NCI-H187 treated with DMSO at 0.1 percent for 48 hours (cell line): ENCODE results near the gene IQSEC1.

ENCODE experiments used
- DNase-seq: peaks from one replicate; lab custom pipeline; 2025; lab: John Stamatoyannopoulos, UW

IQSEC1 gene

DNA sequence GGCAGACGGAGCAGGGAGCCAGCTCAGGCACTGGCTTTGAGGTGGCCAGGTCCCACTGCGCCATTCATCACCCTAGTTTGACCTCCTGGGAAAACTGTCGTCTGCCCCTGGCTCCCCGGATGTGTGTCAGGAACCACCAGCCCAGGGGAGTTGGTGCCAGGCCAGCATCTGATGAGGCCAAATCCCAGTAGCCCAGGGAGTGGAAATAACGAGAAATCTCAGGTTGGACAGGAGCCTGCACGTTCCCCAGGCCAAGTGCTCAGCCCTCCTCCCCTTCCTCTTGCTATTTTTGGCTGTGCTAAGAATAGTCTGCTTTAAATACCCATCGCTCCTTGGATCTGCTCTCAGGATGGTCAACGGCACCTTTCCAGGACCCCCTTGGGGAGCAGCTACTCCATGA, 138.8 kb downstream of the IQSEC1 start:
- no peak for DNase-seq

GRCh38 chr3:12933901-12934300, 139.3 kb downstream of the IQSEC1 start:
- no peak for DNase-seq

- DNase-seq = no peak
Measured at GRCh38 chr3:12932754-12933153, 140.5 kb downstream of the IQSEC1 start.

GRCh38 chr3:12932347-12932746, 140.9 kb downstream of the IQSEC1 start:
- DNase-seq = no peak

- DNase-seq = no peak
Measured at GRCh38 chr3:12931273-12931905, 141.8 kb downstream of the IQSEC1 start.

GRCh38 chr3:12929801-12930200, 143.4 kb downstream of the IQSEC1 start:
- DNase-seq = no peak

GRCh38 chr3:12926660-12927059, 146.6 kb downstream of the IQSEC1 start:
- DNase-seq = no peak

DNA sequence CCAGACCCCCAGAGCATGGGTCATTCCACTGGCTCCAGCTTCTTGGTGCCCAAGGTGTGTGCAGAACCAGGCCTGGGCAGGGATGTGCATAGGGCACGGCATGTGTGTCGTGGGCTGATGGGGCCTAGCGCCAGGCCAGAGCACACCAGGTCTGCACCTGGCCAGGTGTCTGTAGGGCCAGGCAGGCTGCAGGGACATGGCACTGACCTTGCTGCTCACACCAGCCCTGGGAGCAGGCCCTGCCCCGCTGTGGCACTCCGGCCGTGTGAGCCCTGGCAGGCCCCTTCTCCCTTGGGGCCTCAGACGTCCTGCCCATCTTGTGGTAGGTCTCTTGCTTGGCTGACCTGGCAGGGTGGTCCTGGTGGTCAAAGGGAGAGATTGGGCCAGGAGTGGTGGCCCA, 147.6 kb downstream of the IQSEC1 start:
- DNase-seq = no peak

DNA sequence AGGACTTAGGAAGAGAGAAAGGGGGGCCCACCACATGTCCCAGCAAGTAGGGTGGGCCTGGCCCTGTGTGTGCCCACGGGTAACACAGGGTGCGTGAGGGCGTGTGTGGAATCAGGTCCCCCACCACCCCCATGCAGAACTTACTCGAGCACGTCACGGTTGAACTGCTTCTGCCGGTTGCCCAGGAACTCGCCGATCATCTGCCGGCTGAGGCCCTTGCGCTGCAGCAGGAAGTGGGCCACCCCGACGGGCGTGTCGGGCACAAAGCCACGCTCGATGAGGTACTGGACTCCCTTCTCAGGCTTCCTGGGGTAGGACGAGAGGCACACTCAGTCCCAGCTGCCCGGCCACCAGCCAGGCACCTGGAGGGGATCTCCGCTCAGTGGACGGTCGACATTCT, 148.8 kb downstream of the IQSEC1 start:
- DNase-seq = no peak

DNA sequence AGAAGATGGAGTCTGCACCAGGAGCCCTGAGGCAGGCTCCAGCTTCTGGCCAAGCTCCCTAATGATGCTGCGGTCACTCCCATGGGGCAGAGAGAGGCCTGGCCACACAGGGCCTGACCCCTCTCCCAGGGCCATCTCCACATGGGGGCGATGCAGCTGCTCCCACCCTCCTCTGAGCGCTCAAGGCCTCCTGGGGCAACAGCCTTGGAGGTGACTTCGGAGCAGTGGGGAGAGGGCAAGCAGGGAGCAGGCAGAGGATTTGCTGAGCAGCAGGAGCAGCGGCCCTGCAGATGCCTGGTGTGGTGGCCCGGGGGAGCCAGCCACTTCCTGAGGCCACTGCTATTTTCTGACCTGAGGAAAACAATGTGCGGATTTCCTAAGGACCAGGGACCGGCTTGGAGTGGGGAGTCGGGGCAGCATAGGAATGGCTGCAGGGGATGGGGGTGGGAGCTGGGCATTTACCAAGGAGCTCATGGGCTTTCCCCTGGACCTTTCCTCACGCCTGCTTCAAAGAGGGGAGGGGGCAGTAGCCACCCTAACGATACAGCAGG, 150.3 kb downstream of the IQSEC1 start:
- DNase-seq = no peak

GRCh38 chr3:12922306-12922705, 150.9 kb downstream of the IQSEC1 start:
- no peak for DNase-seq

DNA sequence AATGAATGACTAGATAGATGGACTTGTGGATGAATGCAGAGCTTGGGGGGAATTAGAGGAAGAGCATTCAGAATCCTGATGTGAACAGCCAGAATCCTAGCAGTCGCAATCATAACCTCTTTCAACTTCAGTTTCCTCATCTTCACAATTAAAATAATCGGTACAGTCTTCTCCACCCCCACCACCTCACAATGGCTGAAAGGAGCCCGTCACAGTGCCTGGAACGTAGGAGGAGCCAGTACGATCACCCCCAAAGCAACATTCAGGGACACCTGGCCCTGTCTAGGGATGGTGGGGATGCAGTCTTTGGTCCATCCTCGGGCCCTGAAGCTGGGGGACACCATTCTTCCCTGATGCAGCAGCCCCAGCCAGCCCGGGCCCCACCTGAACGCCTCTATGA, 151.5 kb downstream of the IQSEC1 start:
- DNase-seq = no peak

GRCh38 chr3:12920967-12921366, 152.3 kb downstream of the IQSEC1 start:
- no peak for DNase-seq

DNA sequence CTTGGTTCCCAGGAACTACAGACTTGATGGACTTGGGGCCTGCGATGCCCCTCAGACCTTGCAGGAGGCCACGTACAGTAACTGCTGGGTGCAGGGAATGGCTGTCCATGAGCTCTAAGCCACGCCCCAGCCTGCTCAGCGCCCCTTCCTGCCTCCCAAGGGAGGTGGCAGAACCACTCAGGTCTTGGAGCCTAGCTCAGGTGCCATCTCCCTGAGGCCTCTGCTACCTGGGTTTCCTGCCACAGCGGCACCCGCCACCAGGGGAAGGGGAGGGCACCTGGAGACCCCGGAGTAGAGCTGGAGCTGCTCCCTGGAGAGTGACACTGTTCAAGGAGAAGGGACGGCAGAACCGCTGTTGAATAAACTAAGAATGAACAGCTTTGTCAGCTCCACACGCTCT, 154.0 kb downstream of the IQSEC1 start:
- no peak for DNase-seq

DNA sequence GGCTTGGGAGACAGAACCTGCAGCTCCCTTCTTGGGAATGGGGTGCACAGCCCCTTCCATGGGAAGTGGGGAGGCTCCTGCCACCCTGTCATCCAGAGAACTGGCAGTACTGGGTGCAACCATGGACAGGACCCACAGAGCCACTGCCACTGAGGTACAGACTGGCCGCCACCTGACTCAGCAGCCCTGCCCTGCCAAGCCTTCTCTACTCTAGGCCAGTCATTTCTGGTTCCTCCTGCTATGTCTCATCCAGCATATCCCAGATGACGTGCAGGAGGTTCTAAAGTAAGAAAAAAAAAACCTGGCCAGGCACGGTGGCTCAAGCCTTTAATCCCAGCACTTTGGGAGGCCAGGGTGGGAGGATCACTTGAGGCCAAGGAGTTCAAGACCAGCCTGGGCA, 155.0 kb downstream of the IQSEC1 start:
- no peak for DNase-seq

DNA sequence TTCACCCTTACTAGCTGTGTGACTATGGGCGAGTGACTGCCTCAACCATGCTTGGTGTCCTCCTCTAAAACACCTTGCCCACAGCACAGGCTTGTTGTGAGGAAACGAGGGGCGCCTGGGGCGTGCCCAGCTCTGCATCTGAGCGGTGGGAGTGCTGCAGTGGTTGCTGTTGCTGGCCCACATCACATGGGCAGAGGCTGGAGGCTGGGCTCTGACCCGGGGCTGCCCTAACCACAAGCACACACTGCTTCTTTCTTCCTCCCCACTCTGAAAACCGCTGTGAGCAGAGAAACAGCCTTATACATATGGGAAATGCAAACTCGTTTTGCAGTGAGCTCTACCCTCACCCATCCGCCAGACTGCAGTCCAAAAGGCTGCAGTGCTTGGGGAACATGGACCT, 157.1 kb downstream of the IQSEC1 start:
- DNase-seq = no peak

GRCh38 chr3:12914088-12914487, 159.1 kb downstream of the IQSEC1 start:
- no peak for DNase-seq

DNA sequence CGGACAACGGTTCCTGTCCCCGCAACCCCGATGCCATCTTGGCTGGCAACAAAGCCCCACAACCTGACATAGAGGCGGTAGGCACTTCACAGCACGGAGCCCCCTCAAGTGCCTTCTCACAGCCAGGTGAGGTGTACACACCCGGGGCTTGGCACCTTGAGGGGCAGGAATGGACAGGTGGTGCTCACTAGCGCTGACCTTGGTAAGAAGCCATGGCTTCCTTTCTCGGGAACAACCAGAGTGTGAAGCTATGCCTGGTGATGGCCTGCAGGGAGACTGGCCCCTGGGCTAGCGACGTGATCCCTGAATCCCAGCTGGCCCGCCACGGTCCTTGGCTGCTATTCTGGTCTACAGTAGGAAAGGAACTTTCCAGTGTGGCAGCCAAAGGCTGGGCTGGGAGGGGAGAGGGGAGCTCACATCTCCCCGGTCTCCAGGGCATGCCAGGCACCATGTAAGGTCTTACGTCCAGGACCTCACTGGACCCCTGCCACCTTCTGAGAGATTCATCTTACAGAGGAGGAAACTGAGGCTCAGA, 161.3 kb downstream of the IQSEC1 start:
- DNase-seq = no peak

DNA sequence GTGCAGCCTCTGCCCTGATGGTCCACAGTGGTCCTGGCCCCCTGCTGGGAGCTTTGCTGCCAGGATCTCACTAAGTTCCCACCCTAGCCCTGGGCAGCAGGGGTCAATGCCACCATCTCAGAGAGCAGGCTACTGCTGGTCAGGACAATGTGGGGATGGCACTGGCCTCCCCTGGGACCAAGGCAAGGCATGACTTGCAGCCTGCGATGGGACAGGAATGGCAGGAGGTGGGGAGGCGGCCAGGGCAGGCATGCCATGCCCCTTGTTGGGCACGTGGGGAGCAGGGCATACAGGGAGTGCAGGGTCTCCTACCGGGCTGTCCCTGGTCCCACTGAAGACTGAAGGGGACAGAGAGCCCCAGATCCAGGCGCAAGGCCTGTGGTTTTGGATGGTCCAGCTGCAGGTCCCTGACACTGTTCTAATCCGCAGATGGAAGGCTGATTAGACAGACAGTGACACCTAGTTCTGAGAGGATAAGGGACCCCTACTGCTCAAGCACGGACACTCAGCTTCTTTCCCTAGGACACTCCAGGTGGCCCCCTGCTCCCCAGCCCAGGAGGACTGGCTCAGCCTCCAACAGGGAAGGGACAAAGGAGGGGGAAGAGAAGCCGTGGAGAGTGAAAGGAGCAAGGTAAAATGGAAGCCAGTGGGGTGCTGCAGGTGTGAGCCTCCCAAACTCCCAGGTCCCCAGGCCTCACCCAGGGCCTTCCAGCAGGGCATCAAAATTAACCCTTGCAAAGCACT, 162.7 kb downstream of the IQSEC1 start:
- no peak for DNase-seq

DNA sequence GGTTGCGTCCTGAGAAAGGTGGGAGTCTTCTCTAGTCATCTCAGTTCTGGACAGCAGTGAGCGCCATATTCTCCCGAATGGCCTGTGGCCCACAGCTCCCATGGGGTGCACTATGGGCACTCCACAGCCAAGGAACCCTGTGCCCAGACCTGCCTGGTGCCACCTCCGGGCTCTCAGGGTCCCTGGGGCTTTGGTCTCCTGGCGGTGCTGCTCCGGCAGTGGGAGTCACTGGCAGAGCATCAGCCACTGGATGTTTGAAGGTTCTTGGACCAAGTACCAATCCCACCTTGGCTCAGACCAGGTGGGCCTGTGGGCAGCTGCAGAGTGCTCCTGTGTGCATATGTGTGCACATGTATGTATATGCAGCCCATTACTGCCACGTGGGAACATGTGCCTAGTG, 163.5 kb downstream of the IQSEC1 start:
- DNase-seq = no peak

GRCh38 chr3:12908859-12909258, 164.4 kb downstream of the IQSEC1 start:
- DNase-seq = no peak

DNA sequence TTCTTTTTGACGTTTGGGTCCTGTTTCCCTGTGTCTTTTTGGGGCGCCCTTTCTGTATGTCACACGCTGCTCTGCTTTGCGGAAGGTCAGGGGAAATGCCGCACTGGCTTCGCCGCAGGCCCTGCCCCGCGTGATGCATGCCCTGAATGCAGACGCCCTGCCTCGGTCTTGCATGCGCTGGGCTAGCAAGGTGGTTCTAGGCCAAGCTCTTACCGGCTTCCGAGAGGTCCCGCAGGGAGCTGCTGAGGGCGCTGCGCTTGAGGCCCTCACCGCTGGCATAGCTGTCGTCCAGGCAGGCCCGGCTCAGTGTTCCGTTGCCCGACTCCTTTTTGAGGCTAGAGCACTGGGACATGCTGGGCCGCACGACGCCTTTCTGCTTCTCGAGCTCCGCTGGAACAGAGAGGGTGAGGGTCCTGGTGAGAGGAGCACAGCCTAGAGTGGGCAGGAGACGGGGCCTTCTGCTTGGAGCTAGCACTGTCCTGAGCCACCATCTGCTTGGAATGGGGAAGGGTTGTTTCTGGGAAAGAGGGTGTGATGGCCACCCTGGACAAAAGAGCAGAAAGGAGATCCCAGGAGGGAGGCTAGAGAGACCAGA, 165.0 kb downstream of the IQSEC1 start:
- no peak for DNase-seq

GRCh38 chr3:12907729-12908128, 165.5 kb downstream of the IQSEC1 start:
- no peak for DNase-seq
